ENCODE results near the gene C5AR2.

C5AR2 gene

DNA sequence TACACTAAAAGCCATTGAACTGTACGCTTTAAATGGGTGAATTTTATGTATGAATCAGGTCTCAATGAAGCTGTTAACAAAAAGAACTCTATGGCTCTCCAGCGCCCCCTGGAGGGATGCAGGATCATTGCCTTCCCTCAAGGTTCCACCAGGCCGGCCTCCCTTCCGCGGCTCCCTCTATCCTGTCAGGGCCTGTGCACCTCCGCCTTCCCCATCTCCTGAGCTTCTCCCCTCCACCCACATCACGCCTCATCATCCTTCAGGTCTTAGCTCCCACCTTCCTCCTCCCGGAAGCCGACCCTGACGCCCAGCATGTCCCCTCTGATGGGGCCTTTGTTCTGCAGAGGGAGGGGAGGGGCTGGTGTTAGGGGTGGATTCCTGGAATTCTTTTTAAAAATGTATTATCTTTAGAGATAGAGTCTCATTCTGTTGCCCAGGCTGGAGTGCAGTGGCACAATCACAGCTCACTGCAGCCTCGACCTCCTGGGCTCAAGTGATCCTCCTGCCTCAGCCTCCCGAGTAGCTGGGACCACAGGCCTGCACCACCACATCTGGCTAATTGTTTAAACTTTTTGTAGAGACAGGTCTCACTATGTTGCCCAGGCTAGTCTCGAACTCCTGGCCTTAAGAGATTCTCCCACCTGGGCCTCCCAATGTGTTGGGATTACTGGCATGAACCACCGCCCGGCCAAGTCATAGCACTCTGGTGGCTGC lies 59.7 kb downstream of the C5AR2 start:
- Histone ChIP-seq H3K4me1 (ENCODE audit: control insufficient read depth, insufficient read depth, low read length) (no peaks in the 10 kb centered on the region), H3K4me2 (ENCODE audit: low read length) (no peak overlapping the region)

More for the DNA sequence above, 59.7 kb downstream of the C5AR2 start:
- Histone ChIP-seq H3K9ac (ENCODE audit: low read depth, low read length) (no peak overlapping the region), H3K27me3 (ENCODE audit: control insufficient read depth, insufficient read depth, low read length) (peaks cover 13% of the 10 kb centered on the region), H3K36me3 (ENCODE audit: insufficient read depth, low read length) (no peaks in the 10 kb centered on the region), H3K4me3 (ENCODE audit: low read length) (no peak overlapping the region), H3K9me3 (replicated peaks; ENCODE audit: low read length) (no peaks in the 10 kb centered on the region)
